ENCODE data around the gene KLHDC10.
"Not testable (repeated sequence)": the region's sequence is repeated elsewhere in the genome, so short reads cannot be mapped to it uniquely, and the experiment has no call there.

KLHDC10 gene

GRCh38 chr7:130108809-130109208 lies 38.5 kb downstream of the KLHDC10 start:
- Histone ChIP-seq H3K9ac (ENCODE audit: low read depth, low read length) (no peak overlapping the region), H3K79me2 (ENCODE audit: insufficient read depth, low read length) (no peaks in the 10 kb centered on the region), H4K20me1 (ENCODE audit: insufficient read depth, low read length) (no peaks in the 10 kb centered on the region), H3K4me3 (ENCODE audit: low read depth in 1 of 2, low read length in 2 of 2) (no peak overlapping the region), H3K4me1 (ENCODE audit: insufficient read depth, low read length) (no peaks in the 10 kb centered on the region), H2AFZ (ENCODE audit: low read depth, low read length) (no peak overlapping the region), H3K36me3 (ENCODE audit: insufficient read depth, low read length) (no peaks in the 10 kb centered on the region), H3K27ac (ENCODE audit: low read length) (no peak overlapping the region), H3K9me3 (ENCODE audit: insufficient read depth, low read length, severe bottlenecking) (no peaks in the 10 kb centered on the region), H3K27me3 (ENCODE audit: insufficient read depth, low read length, poor library complexity) (no peaks in the 10 kb centered on the region), H3K4me2 (ENCODE audit: insufficient read depth, low read length) (no peak overlapping the region)
- DNase-seq, result no peak
- no peak for ATAC-seq (ENCODE audit: insufficient read depth, low read depth)
- TF ChIP-seq EZH2 (IDR thresholded peaks at IDR 0.05; ENCODE audit: borderline replicate concordance, low read depth, low read length, severe bottlenecking), result no peak
- TF ChIP-seq CTCF (IDR thresholded peaks at IDR 0.05; ENCODE audit: borderline replicate concordance, extremely low read depth, low read length, poor library complexity, severe bottlenecking), result peak; percentile 7

GRCh38 chr7:130112093-130112492 lies 41.8 kb downstream of the KLHDC10 start:
- no peaks in the 10 kb centered on the region for H3K27me3 ChIP-seq (ENCODE audit: insufficient read depth, low read length, poor library complexity)

GRCh38 chr7:130112662-130113425 lies 42.5 kb downstream of the KLHDC10 start:
- Histone ChIP-seq H3K9ac (ENCODE audit: low read depth, low read length) (no peak overlapping the region), H3K4me2 (ENCODE audit: insufficient read depth, low read length) (no peak overlapping the region), H3K27ac (ENCODE audit: low read length) (no peak overlapping the region), H3K4me3 (ENCODE audit: low read depth in 1 of 2, low read length in 2 of 2) (no peak overlapping the region), H3K27me3 (ENCODE audit: insufficient read depth, low read length, poor library complexity) (no peaks in the 10 kb centered on the region), H3K4me1 (ENCODE audit: insufficient read depth, low read length) (no peaks in the 10 kb centered on the region), H3K79me2 (ENCODE audit: insufficient read depth, low read length) (no peaks in the 10 kb centered on the region), H2AFZ (ENCODE audit: low read depth, low read length) (no peak overlapping the region), H3K9me3 (ENCODE audit: insufficient read depth, low read length, severe bottlenecking) (no peaks in the 10 kb centered on the region), H3K36me3 (ENCODE audit: insufficient read depth, low read length) (no peaks in the 10 kb centered on the region; the same call in 1 of the 2 replicates), H4K20me1 (ENCODE audit: insufficient read depth, low read length) (no peaks in the 10 kb centered on the region)
- ATAC-seq (ENCODE audit: insufficient read depth, low read depth), result no peak
- TF ChIP-seq EZH2 (IDR thresholded peaks at IDR 0.05; ENCODE audit: borderline replicate concordance, low read depth, low read length, severe bottlenecking) (no peak), CTCF (IDR thresholded peaks at IDR 0.05; ENCODE audit: borderline replicate concordance, extremely low read depth, low read length, poor library complexity, severe bottlenecking) (no peak)
- DNase-seq, result no peak

More at GRCh38 chr7:130112093-130112492, 41.8 kb downstream of the KLHDC10 start:
- Histone ChIP-seq H3K4me3 (ENCODE audit: low read depth in 1 of 2, low read length in 2 of 2) (no peak overlapping the region), H3K4me1 (ENCODE audit: insufficient read depth, low read length) (no peaks in the 10 kb centered on the region), H3K9ac (ENCODE audit: low read depth, low read length) (no peak overlapping the region), H3K9me3 (ENCODE audit: insufficient read depth, low read length, severe bottlenecking) (no peaks in the 10 kb centered on the region), H3K79me2 (ENCODE audit: insufficient read depth, low read length) (no peaks in the 10 kb centered on the region), H3K36me3 (ENCODE audit: insufficient read depth, low read length) (no peaks in the 10 kb centered on the region; the same call in 1 of the 2 replicates), H3K27ac (ENCODE audit: low read length) (no peak overlapping the region), H2AFZ (ENCODE audit: low read depth, low read length) (no peak overlapping the region), H3K4me2 (ENCODE audit: insufficient read depth, low read length) (no peak overlapping the region), H4K20me1 (ENCODE audit: insufficient read depth, low read length) (no peaks in the 10 kb centered on the region)
- ATAC-seq (ENCODE audit: insufficient read depth, low read depth) (no peak), DNase-seq (no peak)
- TF ChIP-seq CTCF (IDR thresholded peaks at IDR 0.05; ENCODE audit: borderline replicate concordance, extremely low read depth, low read length, poor library complexity, severe bottlenecking), result no peak
- TF ChIP-seq EZH2 (IDR thresholded peaks at IDR 0.05; ENCODE audit: borderline replicate concordance, low read depth, low read length, severe bottlenecking), result no peak

- not testable (repeated sequence) for H3K27ac ChIP-seq (ENCODE audit: low read length); H4K20me1 ChIP-seq (ENCODE audit: insufficient read depth, low read length); H3K36me3 ChIP-seq (ENCODE audit: insufficient read depth, low read length); H3K9me3 ChIP-seq (ENCODE audit: insufficient read depth, low read length, severe bottlenecking); H3K9ac ChIP-seq (ENCODE audit: low read depth, low read length); H3K4me2 ChIP-seq (ENCODE audit: insufficient read depth, low read length); ATAC-seq (ENCODE audit: insufficient read depth, low read depth); H3K27me3 ChIP-seq (ENCODE audit: insufficient read depth, low read length, poor library complexity); H3K79me2 ChIP-seq (ENCODE audit: insufficient read depth, low read length); H3K4me3 ChIP-seq (ENCODE audit: low read depth in 1 of 2, low read length in 2 of 2); H2AFZ ChIP-seq (ENCODE audit: low read depth, low read length); H3K4me1 ChIP-seq (ENCODE audit: insufficient read depth, low read length); DNase-seq
Measured at GRCh38 chr7:130113426-130113805, 43.1 kb downstream of the KLHDC10 start.
